A549 treated with ZK216348 at 1 μM for 4 hours (cell line): ENCODE results near the gene PTX3. TPM values are rescaled to one million over a fixed set of nuclear protein-coding genes. Genes with fewer than 3 reads are reported as not detected.

Experiments used
- total RNA-seq: library from RNA; stranded (reverse); fragments of 200-300 nt; extraction: Qiagen RNA extraction; gene quantifications from 5 replicates; pipeline ENCODE4 v1.2.3, GENCODE V29; 2022; ENCODE audit warnings: low read depth

The PTX3 gene
- 0.61 to 1.2 TPM (median 1.0 TPM) in 5 replicates for total RNA-seq

GRCh38 chr3:157436583-157437291, at the start of gene PTX3:
Gene PTX3, plus strand, starts transcription at chr3:157436850. Its CDS starts 84 bp downstream, at chr3:157436934.

Other genes with a start within 250 kb of the PTX3 start
- 0.27 to 0.44 TPM in 2 of 5 replicates, not detected in the others for gene VEPH1, start 66.6 kb downstream of the PTX3 start, total RNA-seq